OCI-LY3 (cell line): ENCODE measurements around the gene FOXE1.

Source experiments
- EZH2phosphoT487 ChIP-seq: fragments of 200-600 bp; shearing (Covaris generic); IDR thresholded peaks from 2 replicates; pipeline ENCODE4 v1.6.1; 2018; ENCODE audit warnings: antibody characterized with exemption, mixed run types, low read depth
- TF ChIP-seq, protein P1 (sequence below): fragments of 200-600, 300-600 bp; sonication (generic); IDR thresholded peaks from 2 replicates; pipeline ENCODE4 v1.5.1; 2014; ENCODE audit warnings: antibody characterized with exemption, low read length, low read depth

DNA sequence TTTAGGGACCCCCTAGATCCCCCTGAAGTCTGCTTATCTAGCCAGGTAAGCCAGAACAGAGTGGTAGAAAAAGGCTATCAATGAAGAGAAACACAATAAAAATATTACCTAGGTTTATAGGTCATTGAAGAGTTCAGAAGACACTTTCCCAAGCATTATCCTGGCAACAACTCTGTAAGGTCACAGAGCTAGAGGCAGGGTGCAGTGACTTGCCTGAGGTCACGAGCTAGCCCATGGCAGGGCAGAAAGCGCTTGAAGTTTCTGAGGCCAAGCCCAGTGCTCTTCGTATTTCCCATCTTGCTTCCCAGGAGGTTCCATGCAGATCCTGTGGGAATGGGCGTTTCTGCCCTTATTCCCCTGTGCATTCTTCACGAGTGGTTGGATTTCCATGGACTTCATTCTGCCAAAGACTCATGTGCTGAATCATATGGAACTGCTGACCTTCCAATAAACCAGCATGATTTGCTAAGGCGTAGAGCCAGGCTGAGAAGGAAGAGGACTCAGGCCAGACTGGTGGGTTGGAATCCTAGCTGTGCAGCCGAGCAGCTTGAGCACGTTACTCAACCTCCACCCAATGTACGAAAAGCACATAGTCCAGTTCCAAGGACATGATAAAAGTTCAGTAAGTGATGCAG is 47.2 kb downstream of the FOXE1 start:
- TF ChIP-seq, protein P1, sequence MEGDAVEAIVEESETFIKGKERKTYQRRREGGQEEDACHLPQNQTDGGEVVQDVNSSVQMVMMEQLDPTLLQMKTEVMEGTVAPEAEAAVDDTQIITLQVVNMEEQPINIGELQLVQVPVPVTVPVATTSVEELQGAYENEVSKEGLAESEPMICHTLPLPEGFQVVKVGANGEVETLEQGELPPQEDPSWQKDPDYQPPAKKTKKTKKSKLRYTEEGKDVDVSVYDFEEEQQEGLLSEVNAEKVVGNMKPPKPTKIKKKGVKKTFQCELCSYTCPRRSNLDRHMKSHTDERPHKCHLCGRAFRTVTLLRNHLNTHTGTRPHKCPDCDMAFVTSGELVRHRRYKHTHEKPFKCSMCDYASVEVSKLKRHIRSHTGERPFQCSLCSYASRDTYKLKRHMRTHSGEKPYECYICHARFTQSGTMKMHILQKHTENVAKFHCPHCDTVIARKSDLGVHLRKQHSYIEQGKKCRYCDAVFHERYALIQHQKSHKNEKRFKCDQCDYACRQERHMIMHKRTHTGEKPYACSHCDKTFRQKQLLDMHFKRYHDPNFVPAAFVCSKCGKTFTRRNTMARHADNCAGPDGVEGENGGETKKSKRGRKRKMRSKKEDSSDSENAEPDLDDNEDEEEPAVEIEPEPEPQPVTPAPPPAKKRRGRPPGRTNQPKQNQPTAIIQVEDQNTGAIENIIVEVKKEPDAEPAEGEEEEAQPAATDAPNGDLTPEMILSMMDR = no peak
- no peak for TF ChIP-seq EZH2phosphoT487
